Esophagus muscularis mucosa (tissue), 4 donors: ENCODE data around the gene TMEM250. TPM values are rescaled to one million over a fixed set of nuclear protein-coding genes. Genes with fewer than 3 reads are reported as not detected.

Experiments
- DNase-seq: peaks from one replicate; pipeline ENCODE4 v3.0.0-alpha.2; 2017; ENCODE audit errors: extremely low spot score
- H3K27ac ChIP-seq, 4 donors: fragments of 200-600 bp; sonication (generic); replicated peaks in 1 of 4; 1 replicate in 3 of 4; 2 replicates in 1 of 4; pipeline ENCODE4 v1.5.1; 2016 to 2019; ENCODE audit warnings: mild to moderate bottlenecking in 1 of 4
- H3K27me3 ChIP-seq, 4 donors: fragments of 200-600 bp; sonication (generic); one replicate each; pipeline versions ENCODE4 v1.5.1 to v1.6.0; 2016 to 2019
- H3K36me3 ChIP-seq, 4 donors: fragments of 200-600 bp; sonication (generic); one replicate each; pipeline ENCODE4 v1.5.1; 2016 to 2019
- H3K4me1 ChIP-seq, 4 donors: fragments of 200-600 bp; sonication (generic); one replicate each; pipeline ENCODE4 v1.5.1; 2016 to 2019
- H3K4me3 ChIP-seq, 4 donors: fragments of 200-600 bp; sonication (generic); 1 replicate in 2 of 4; 2 replicates in 2 of 4; pipeline ENCODE4 v1.5.1; 2016 to 2019; ENCODE audit warnings: mild to moderate bottlenecking in 4 of 4, moderate library complexity in 1 of 4
- H3K9me3 ChIP-seq, 4 donors: fragments of 200-600 bp; sonication (generic); 1 replicate in 3 of 4; 2 replicates in 1 of 4; pipeline ENCODE4 v1.5.1; 2016 to 2019
- CTCF ChIP-seq, 3 experiments: fragments of 200-600 bp in 2 of 3; fragments of 450-650 bp in 1 of 3; sonication (generic) in 2 of 3; IDR thresholded peaks; one replicate each; pipeline ENCODE4 v1.5.1; 2017 to 2019; ENCODE audit warnings: antibody characterized with exemption in 3 of 3, mild to moderate bottlenecking in 2 of 3, moderate library complexity in 1 of 3
- EP300 ChIP-seq: sonication (generic); formaldehyde crosslinking; IDR thresholded peaks from one replicate; pipeline ENCODE4 v1.6.1; 2017; ENCODE audit warnings: antibody characterized with exemption
- POLR2A ChIP-seq: fragments of 450-650 bp; IDR thresholded peaks from one replicate; pipeline ENCODE4 v1.6.1; 2017; ENCODE audit warnings: antibody characterized with exemption, moderate library complexity, mild to moderate bottlenecking, low read depth
- POLR2AphosphoS5 ChIP-seq, 2 donors: sonication (generic); formaldehyde crosslinking; IDR thresholded peaks; one replicate each; pipeline ENCODE4 v1.6.1; 2017; ENCODE audit warnings: antibody characterized with exemption in 2 of 2
- whole genome bisulfite sequencing: methylation state at CpG from one replicate; pipeline ENCODE4 v1.1.5; 2018; 5-methylcytosine and 5-hydroxymethylcytosine counted together
- intact Hi-C: fragments of 100-400 bp; cut with DNase I; formaldehyde crosslinking; loops from one replicate; pipeline ENCODE4 v1.15.1; 2023
- total RNA-seq, 4 donors: library from RNA; depleted of rRNA; stranded (reverse); fragments of >200 nt; gene quantifications; one replicate each; pipeline versions ENCODE4 v1.1.0 to v1.2.1, GENCODE V29; 2016

The TMEM250 gene
- total RNA-seq, 4 donors from 2014 or later = 33.6 to 77.6 (median 59.4) TPM

DNA sequence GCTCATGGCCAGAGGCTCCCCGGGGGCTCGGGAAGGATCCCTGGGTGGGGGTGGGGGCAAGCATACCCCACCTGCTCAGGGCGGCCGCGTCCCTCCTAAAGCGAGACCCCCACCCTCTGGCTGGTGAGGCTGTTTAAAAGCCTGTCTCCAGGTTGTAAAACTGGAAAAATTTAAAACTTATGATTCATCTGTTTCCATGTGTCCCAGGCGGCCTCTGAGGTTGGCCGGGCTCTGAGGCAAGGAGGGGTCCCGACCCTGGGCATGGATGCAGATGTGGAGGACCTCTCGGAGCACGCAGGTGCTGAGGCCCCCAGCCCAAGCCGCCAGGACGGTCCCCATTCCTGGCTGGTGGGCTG is 24.2 kb upstream of the TMEM250 start:
- H3K36me3 ChIP-seq = no peaks in the 10 kb centered on the region
- no peaks in the 10 kb centered on the region for H3K9me3 ChIP-seq
- H3K27me3 ChIP-seq = peaks cover 0 to 83% (median 20%) of the 10 kb centered on the region in 4 donors
- no peak for DNase-seq
- H3K4me3 ChIP-seq = no peak overlapping the region
- TF ChIP-seq POLR2AphosphoS5 (IDR thresholded peaks at IDR 0.05) (no peak), POLR2A (no peak), EP300 (no peak), CTCF (IDR thresholded peaks at IDR 0.05) (no peak)
- no peak overlapping the region for H3K27ac ChIP-seq
- intact Hi-C loops = no loop called here
- 72% methylated on average over 9 of the region's 13 CpGs for WGBS
- H3K4me1 ChIP-seq = peaks cover 0 to 1% (median 0%) of the 10 kb centered on the region in 4 donors

- Histone ChIP-seq H3K4me1 (no peaks in the 10 kb centered on the region), H3K36me3 (no peaks in the 10 kb centered on the region), H3K27me3 (peaks cover 0 to 83% (median 18%) of the 10 kb centered on the region in 4 donors), H3K9me3 (no peaks in the 10 kb centered on the region), H3K4me3 (no peak overlapping the region), H3K27ac (no peak overlapping the region)
- 73% methylated on average over 6 of the region's 6 CpGs for WGBS
- no peak for DNase-seq
- intact Hi-C loops = no loop called here
- TF ChIP-seq POLR2A (no peak), CTCF (IDR thresholded peaks at IDR 0.05) (no peak), POLR2AphosphoS5 (IDR thresholded peaks at IDR 0.05) (no peak), EP300 (no peak)
Measured at GRCh38 chr9:136142414-136142796, 23.7 kb upstream of the TMEM250 start.

GRCh38 chr9:136141682-136142413 is 23.2 kb upstream of the TMEM250 start:
- intact Hi-C loops = no loop called here
- TF ChIP-seq POLR2A (no peak), CTCF (IDR thresholded peaks at IDR 0.05) (no peak), EP300 (no peak), POLR2AphosphoS5 (IDR thresholded peaks at IDR 0.05) (no peak)
- Histone ChIP-seq H3K27me3 (peaks cover 0 to 83% (median 21%) of the 10 kb centered on the region in 4 donors), H3K27ac (no peak overlapping the region), H3K4me1 (no peaks in the 10 kb centered on the region), H3K36me3 (no peaks in the 10 kb centered on the region), H3K4me3 (no peak overlapping the region), H3K9me3 (no peaks in the 10 kb centered on the region)
- DNase-seq = no peak
- 78% methylated on average over 12 of the region's 19 CpGs for WGBS

DNA sequence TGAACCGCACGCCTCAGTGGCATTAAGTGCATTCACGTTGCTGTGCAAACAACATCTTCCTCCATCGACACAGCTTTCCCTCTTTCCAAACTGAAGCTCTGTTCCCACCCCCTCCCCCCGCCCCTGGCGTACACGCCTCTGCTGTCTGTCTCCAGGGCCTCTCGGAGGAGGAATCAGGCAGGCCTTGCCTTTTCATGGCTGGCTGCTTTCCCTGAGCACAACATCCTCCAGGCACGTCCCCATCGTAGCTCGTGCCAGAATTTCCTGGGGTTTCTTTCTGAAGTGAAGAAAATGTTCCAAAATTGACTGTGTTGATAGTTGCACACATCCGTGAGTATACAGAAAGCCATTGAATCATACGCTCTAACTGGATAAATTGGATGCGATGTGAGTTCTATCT is 22.3 kb upstream of the TMEM250 start:
- peaks cover 0 to 83% (median 23%) of the 10 kb centered on the region in 4 donors for H3K27me3 ChIP-seq
- no peaks in the 10 kb centered on the region for H3K9me3 ChIP-seq
- TF ChIP-seq EP300 = no peak
- TF ChIP-seq POLR2AphosphoS5 (IDR thresholded peaks at IDR 0.05) = no peak
- TF ChIP-seq CTCF (IDR thresholded peaks at IDR 0.05) = no peak
- no peak for TF ChIP-seq POLR2A
- no peak overlapping the region for H3K4me3 ChIP-seq
- DNase-seq = no peak
- H3K36me3 ChIP-seq = no peaks in the 10 kb centered on the region
- no peaks in the 10 kb centered on the region for H3K4me1 ChIP-seq
- intact Hi-C loops = no loop called here
- 59% methylated on average over 14 of the region's 14 CpGs for WGBS
- no peak overlapping the region for H3K27ac ChIP-seq

DNA sequence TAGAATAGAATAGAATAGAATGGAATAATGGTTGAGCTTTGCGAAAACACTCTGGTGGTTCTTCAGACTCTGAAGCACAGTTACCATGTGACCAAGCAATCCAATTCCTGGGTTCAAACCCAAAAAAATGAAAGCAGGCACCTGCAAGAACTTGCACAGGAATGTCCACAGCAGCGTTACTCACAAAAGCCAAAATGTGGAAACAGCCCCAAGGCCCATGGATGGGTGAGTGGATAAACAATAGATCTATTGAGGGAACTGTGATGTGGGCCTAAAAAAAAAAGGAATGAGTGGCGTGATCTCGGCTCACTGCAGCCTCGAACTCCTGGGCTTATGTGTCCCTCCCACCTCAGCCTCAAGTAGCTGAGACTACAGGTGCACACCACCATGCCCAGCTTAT is 21.4 kb upstream of the TMEM250 start:
- peaks cover 0 to 5% (median 0%) of the 10 kb centered on the region in 4 donors for H3K4me1 ChIP-seq
- H3K27me3 ChIP-seq = peaks cover 0 to 83% (median 27%) of the 10 kb centered on the region in 4 donors
- H3K27ac ChIP-seq = no peak overlapping the region
- TF ChIP-seq POLR2A (no peak), POLR2AphosphoS5 (IDR thresholded peaks at IDR 0.05) (no peak), EP300 (no peak), CTCF (IDR thresholded peaks at IDR 0.05) (no peak)
- DNase-seq = no peak
- no peaks in the 10 kb centered on the region for H3K36me3 ChIP-seq
- no peaks in the 10 kb centered on the region for H3K9me3 ChIP-seq
- intact Hi-C loops = no loop called here
- 94% methylated on average over 5 of the region's 5 CpGs for WGBS
- H3K4me3 ChIP-seq = no peak overlapping the region
